Stomach smooth muscle (tissue), 2 donors: ENCODE data around the gene USH2A.

ENCODE experiments used
- H3K27ac ChIP-seq: one replicate; pipeline ENCODE4 v1.7.0; 2013; ENCODE audit warnings: mild to moderate bottlenecking, low read length, inconsistent platforms
- H3K27me3 ChIP-seq, 2 donors: one replicate each; pipeline ENCODE4 v1.7.0; 2013; ENCODE audit warnings: low read length in 2 of 2; ENCODE audit not compliant: insufficient read depth in 2 of 2, control insufficient read depth in 1 of 2
- H3K36me3 ChIP-seq, 2 donors: one replicate each; pipeline ENCODE4 v1.7.0; 2013; ENCODE audit warnings: low read length in 2 of 2; ENCODE audit not compliant: control insufficient read depth in 2 of 2, insufficient read depth in 2 of 2
- H3K4me1 ChIP-seq: one replicate; pipeline ENCODE4 v1.7.0; 2013; ENCODE audit warnings: low read length; ENCODE audit not compliant: control insufficient read depth, insufficient read depth
- H3K4me3 ChIP-seq, 2 donors: one replicate each; pipeline ENCODE4 v1.7.0; 2013; ENCODE audit warnings: low read length in 2 of 2
- H3K9ac ChIP-seq, 2 donors: one replicate each; pipeline ENCODE4 v1.7.0; 2013; ENCODE audit warnings: low read length in 2 of 2, mild to moderate bottlenecking in 1 of 2
- H3K9me3 ChIP-seq, 2 donors: one replicate each; pipeline ENCODE4 v1.7.0; 2013; ENCODE audit warnings: low read length in 2 of 2; ENCODE audit not compliant: control insufficient read depth in 2 of 2
- donor health status: healthy.
- donor health status: Pancreatic carcinoma.

The USH2A gene

GRCh38 chr1:216453777-216454176 lies 30.5 kb upstream of the USH2A start:
- H3K27ac ChIP-seq, result no peak overlapping the region
- no peaks in the 10 kb centered on the region for H3K4me1 ChIP-seq
- H3K36me3 ChIP-seq, result no peaks in the 10 kb centered on the region
- peaks cover 0 to 2% of the 10 kb centered on the region in 2 donors for H3K9me3 ChIP-seq
- H3K4me3 ChIP-seq, result no peak overlapping the region
- no peaks in the 10 kb centered on the region for H3K27me3 ChIP-seq
- no peak overlapping the region for H3K9ac ChIP-seq

DNA sequence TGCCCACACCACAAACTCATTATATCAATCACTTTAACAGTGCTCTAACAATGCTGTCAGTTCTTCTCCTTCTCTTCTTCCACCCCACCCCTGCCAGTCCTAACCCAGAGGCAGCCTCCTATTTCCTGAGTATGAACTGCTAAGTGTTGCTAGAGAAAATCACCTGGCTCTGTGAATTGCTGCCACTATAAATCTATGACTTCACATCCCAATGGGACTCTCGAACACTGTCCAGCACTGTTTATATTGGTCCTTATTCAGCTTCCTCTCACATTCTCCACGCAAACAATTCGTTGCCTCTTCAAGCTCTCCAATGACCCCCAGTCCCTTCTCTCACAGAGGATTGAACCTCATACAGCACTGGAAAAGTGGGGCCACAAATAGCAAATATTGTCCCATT lies 27.0 kb upstream of the USH2A start:
- H3K27ac ChIP-seq, result no peak overlapping the region
- H3K36me3 ChIP-seq, result no peaks in the 10 kb centered on the region
- H3K9ac ChIP-seq, result no peak overlapping the region
- no peaks in the 10 kb centered on the region for H3K27me3 ChIP-seq
- peaks cover 0 to 2% of the 10 kb centered on the region in 2 donors for H3K9me3 ChIP-seq
- H3K4me1 ChIP-seq, result no peaks in the 10 kb centered on the region
- H3K4me3 ChIP-seq, result no peak overlapping the region

DNA sequence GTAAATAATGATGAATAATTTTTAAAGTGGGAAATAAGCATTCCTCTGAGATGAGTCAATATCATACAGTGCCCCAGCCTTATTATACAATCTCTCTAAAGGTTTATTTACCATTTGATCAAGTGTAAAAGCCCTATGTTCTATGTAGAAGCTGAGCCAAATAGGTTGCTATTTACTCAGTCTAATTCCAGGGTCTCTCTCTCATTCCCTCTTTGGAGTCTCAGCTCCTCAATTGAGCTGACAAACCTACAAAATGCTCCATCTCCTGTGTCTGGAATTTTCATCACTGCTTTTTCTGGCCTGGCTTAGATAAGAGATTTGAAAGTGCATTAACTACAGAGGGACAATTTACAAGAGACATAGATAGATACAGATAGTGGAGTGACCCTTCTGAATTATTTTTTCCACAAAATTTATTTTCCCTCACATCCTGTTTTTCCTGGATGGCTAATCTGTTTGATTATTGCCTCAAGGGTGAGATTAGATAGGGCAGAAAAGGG lies 24.8 kb upstream of the USH2A start:
- no peak overlapping the region for H3K4me3 ChIP-seq
- H3K9ac ChIP-seq, result no peak overlapping the region
- H3K27me3 ChIP-seq, result no peaks in the 10 kb centered on the region
- no peaks in the 10 kb centered on the region for H3K36me3 ChIP-seq
- H3K27ac ChIP-seq, result no peak overlapping the region
- no peaks in the 10 kb centered on the region for H3K9me3 ChIP-seq
- no peaks in the 10 kb centered on the region for H3K4me1 ChIP-seq

DNA sequence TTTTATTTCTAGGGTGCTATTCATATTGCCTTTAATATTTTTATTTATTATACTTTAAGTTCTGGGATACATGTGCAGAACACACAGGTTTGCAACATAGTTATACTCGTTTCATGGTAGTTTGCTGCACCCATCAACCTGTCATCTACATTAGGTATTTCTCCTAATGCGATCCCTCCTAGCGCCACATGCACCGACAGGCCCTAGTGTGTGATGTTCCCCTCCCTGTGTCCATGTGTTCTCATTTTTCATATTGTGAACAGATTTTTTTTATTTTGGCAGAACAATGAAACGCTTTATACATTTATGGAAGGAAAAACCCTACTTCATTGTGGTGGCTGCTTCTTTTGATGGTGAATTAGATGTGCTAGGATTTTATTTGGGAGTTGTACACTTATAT lies 14.4 kb upstream of the USH2A start:
- H3K9ac ChIP-seq, result no peak overlapping the region
- no peak overlapping the region for H3K4me3 ChIP-seq
- no peaks in the 10 kb centered on the region for H3K36me3 ChIP-seq
- no peaks in the 10 kb centered on the region for H3K27me3 ChIP-seq
- no peak overlapping the region for H3K27ac ChIP-seq
- no peaks in the 10 kb centered on the region for H3K9me3 ChIP-seq
- H3K4me1 ChIP-seq, result no peaks in the 10 kb centered on the region

DNA sequence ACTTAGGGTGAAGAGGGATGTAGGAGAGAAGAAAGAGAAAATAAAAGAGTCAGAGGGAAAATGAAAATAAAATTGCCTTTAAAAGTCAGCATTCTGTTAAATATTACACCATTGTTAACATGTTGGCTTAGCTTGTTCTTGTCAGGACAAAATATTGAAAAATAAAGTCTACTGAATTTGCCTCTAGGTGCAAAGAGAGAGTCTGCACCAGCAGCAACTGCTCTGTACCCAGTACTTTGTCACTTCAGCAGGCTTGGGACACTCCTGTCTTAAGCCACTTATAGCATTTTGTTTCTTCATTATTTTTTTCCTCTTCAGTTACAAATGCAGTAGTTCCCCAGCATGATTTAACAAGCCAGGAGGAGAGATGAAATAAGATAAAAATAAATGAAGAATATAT lies 11.0 kb upstream of the USH2A start:
- Histone ChIP-seq H3K36me3 (no peaks in the 10 kb centered on the region), H3K4me1 (no peaks in the 10 kb centered on the region), H3K27me3 (no peaks in the 10 kb centered on the region), H3K9ac (no peak overlapping the region), H3K27ac (no peak overlapping the region), H3K4me3 (no peak overlapping the region), H3K9me3 (no peaks in the 10 kb centered on the region)

GRCh38 chr1:216433175-216433574 lies 9.9 kb upstream of the USH2A start:
- H3K9me3 ChIP-seq, result no peaks in the 10 kb centered on the region
- H3K27ac ChIP-seq, result no peak overlapping the region
- H3K9ac ChIP-seq, result no peak overlapping the region
- no peaks in the 10 kb centered on the region for H3K4me1 ChIP-seq
- H3K36me3 ChIP-seq, result no peaks in the 10 kb centered on the region
- H3K27me3 ChIP-seq, result no peaks in the 10 kb centered on the region
- H3K4me3 ChIP-seq, result no peak overlapping the region

DNA sequence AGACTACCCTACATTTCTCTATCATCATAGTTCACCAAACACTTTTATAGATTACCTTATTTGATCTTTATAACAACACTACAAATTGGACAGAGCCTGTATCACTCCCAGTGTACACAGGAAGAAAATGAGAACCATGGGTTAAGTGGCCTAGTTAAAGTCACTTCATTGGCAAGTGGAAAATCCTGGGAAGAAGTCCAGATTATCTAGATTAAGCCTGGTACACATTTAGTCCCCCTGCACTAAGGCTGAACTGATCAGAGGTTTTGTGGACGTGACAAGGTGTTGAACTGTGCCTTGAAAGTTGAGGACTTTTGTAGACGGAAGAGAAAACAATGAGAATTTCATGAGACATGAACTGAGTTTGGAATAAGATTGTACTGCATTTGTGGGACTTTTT lies 7.5 kb upstream of the USH2A start:
- Histone ChIP-seq H3K9ac (no peak overlapping the region), H3K4me1 (no peaks in the 10 kb centered on the region), H3K4me3 (no peak overlapping the region), H3K27me3 (no peaks in the 10 kb centered on the region), H3K36me3 (no peaks in the 10 kb centered on the region), H3K27ac (no peak overlapping the region), H3K9me3 (no peaks in the 10 kb centered on the region)

DNA sequence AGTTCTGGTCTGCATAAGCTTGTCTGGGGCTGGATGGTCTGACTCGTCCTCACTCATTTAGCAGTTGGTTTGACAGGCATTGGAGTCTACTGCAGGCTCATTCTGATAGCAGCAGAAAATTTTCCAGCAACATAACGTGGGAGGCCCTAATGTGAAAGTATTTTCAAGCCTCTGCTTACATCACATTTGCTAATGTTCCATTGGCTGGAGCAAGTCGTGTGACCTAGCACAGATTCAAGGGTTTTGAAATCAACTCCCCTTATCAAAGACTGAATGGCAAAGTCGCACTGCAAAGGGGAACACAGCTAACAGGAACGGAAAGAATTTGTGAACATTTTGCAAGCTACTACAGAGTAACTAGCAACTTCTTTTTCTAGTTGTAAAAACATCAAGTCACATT lies 2.3 kb upstream of the USH2A start:
- no peak overlapping the region for H3K27ac ChIP-seq
- H3K9me3 ChIP-seq, result no peaks in the 10 kb centered on the region
- no peaks in the 10 kb centered on the region for H3K4me1 ChIP-seq
- H3K4me3 ChIP-seq, result no peak overlapping the region
- H3K9ac ChIP-seq, result no peak overlapping the region
- H3K27me3 ChIP-seq, result no peaks in the 10 kb centered on the region
- no peaks in the 10 kb centered on the region for H3K36me3 ChIP-seq

- no peak overlapping the region for H3K27ac ChIP-seq
- H3K4me1 ChIP-seq, result no peaks in the 10 kb centered on the region
- no peaks in the 10 kb centered on the region for H3K36me3 ChIP-seq
- no peak overlapping the region for H3K9ac ChIP-seq
- H3K27me3 ChIP-seq, result no peaks in the 10 kb centered on the region
- no peak overlapping the region for H3K4me3 ChIP-seq
- H3K9me3 ChIP-seq, result no peaks in the 10 kb centered on the region
Observed at GRCh38 chr1:216420746-216421145, 2.5 kb downstream of the USH2A start.

GRCh38 chr1:216420263-216420662 lies 3.0 kb downstream of the USH2A start:
- Histone ChIP-seq H3K9ac (no peak overlapping the region), H3K27me3 (no peaks in the 10 kb centered on the region), H3K27ac (no peak overlapping the region), H3K4me1 (no peaks in the 10 kb centered on the region), H3K4me3 (no peak overlapping the region), H3K9me3 (no peaks in the 10 kb centered on the region), H3K36me3 (no peaks in the 10 kb centered on the region)

- no peaks in the 10 kb centered on the region for H3K9me3 ChIP-seq
- H3K27me3 ChIP-seq, result no peaks in the 10 kb centered on the region
- no peaks in the 10 kb centered on the region for H3K4me1 ChIP-seq
- no peak overlapping the region for H3K27ac ChIP-seq
- H3K4me3 ChIP-seq, result no peak overlapping the region
- no peaks in the 10 kb centered on the region for H3K36me3 ChIP-seq
- no peak overlapping the region for H3K9ac ChIP-seq
Observed at GRCh38 chr1:216416488-216416887, 6.8 kb downstream of the USH2A start.
